CD14-positive monocyte (primary cell): Measurements from ENCODE around the gene DNAH14. TPM values are rescaled to one million over a fixed set of nuclear protein-coding genes. Genes with fewer than 3 reads are reported as not detected.

Experiments
- DNase-seq, 3 donors: peaks; one replicate each; pipeline ENCODE4 v3.0.0-alpha.2; 2011 to 2022
- H2AFZ ChIP-seq: 2 replicates; pipeline ENCODE4 v1.6.0; 2012; ENCODE audit warnings: mild to moderate bottlenecking, low read depth, low read length, inconsistent platforms; ENCODE audit not compliant: insufficient read depth, poor library complexity, severe bottlenecking
- H3K27ac ChIP-seq, 2 donors: 1 replicate in 1 of 2; 2 replicates in 1 of 2; pipeline ENCODE4 v1.5.1; 2012 to 2013; ENCODE audit warnings: low read length in 2 of 2, control low read depth in 1 of 2, inconsistent platforms in 1 of 2, low read depth in 1 of 2, mild to moderate bottlenecking in 1 of 2
- H3K27me3 ChIP-seq, 2 donors: one replicate each; pipeline versions ENCODE4 v1.6.0 to v1.6.1; 2011 to 2013; ENCODE audit warnings: low read length in 2 of 2; ENCODE audit not compliant: control insufficient read depth in 2 of 2, insufficient read depth in 2 of 2
- H3K36me3 ChIP-seq, 2 donors: replicated peaks in 1 of 2; 1 replicate in 1 of 2; 2 replicates in 1 of 2; pipeline versions ENCODE4 v1.5.1 to v1.6.1; 2012 to 2013; ENCODE audit warnings: low read length in 2 of 2, control low read depth in 1 of 2, inconsistent platforms in 1 of 2, mild to moderate bottlenecking in 1 of 2; ENCODE audit not compliant: insufficient read depth in 2 of 2, control insufficient read depth in 1 of 2
- H3K4me1 ChIP-seq, 2 donors: 1 replicate in 1 of 2; 2 replicates in 1 of 2; pipeline versions ENCODE4 v1.5.1 to v1.6.1; 2012 to 2013; ENCODE audit warnings: low read length in 2 of 2, control low read depth in 1 of 2, inconsistent platforms in 1 of 2, mild to moderate bottlenecking in 1 of 2, moderate library complexity in 1 of 2; ENCODE audit not compliant: insufficient read depth in 2 of 2, control insufficient read depth in 1 of 2
- H3K4me2 ChIP-seq: replicated peaks from 2 replicates; pipeline ENCODE3; 2012; ENCODE audit warnings: low read length, moderate library complexity, mild to moderate bottlenecking; ENCODE audit not compliant: poor library complexity, severe bottlenecking; ENCODE audit errors: extremely low read depth
- H3K4me3 ChIP-seq, 3 experiments: fragments of 200-600 bp in 1 of 3; sonication (generic) in 1 of 3; replicated peaks in 1 of 3; 1 replicate in 2 of 3; 2 replicates in 1 of 3; pipeline ENCODE4 v1.5.1; 2011 to 2013; ENCODE audit warnings: low read length in 3 of 3, mild to moderate bottlenecking in 3 of 3, control low read depth in 2 of 3, low read depth in 2 of 3, inconsistent platforms in 1 of 3, moderate library complexity in 1 of 3
- H3K79me2 ChIP-seq: 2 replicates; pipeline ENCODE4 v1.6.0; 2012; ENCODE audit warnings: mild to moderate bottlenecking, control low read depth, inconsistent platforms, low read length, moderate library complexity; ENCODE audit not compliant: insufficient read depth
- H3K9ac ChIP-seq: 2 replicates; pipeline ENCODE4 v1.6.0; 2017; ENCODE audit warnings: low read length, mild to moderate bottlenecking; ENCODE audit not compliant: insufficient read depth, poor library complexity, severe bottlenecking
- H3K9me3 ChIP-seq, 2 donors: replicated peaks in 1 of 2; 1 replicate in 1 of 2; 2 replicates in 1 of 2; pipeline versions ENCODE4 v1.5.1 to v1.6.1; 2012 to 2013; ENCODE audit warnings: low read length in 2 of 2, control low read depth in 1 of 2; ENCODE audit not compliant: control insufficient read depth in 1 of 2, insufficient read depth in 1 of 2
- H4K20me1 ChIP-seq: 2 replicates; pipeline ENCODE4 v1.6.0; 2012; ENCODE audit warnings: mild to moderate bottlenecking, low read length, control low read depth, moderate library complexity; ENCODE audit not compliant: insufficient read depth
- H3K27ac Mint-ChIP-seq, 7 donors: one replicate each; pipeline ENCODE4 v1.8.0; 2020; ENCODE audit warnings: mild to moderate bottlenecking in 7 of 7, mixed read lengths in 7 of 7, moderate library complexity in 6 of 7, inconsistent platforms in 2 of 7
- H3K27me3 Mint-ChIP-seq, 3 donors: one replicate each; pipeline ENCODE4 v1.8.0; 2021 to 2022; ENCODE audit warnings: low read depth in 3 of 3, mild to moderate bottlenecking in 3 of 3, mixed read lengths in 3 of 3, moderate library complexity in 3 of 3, inconsistent platforms in 1 of 3
- H3K36me3 Mint-ChIP-seq, 2 donors: one replicate each; pipeline ENCODE4 v1.8.0; 2020; ENCODE audit warnings: mixed read lengths in 2 of 2, inconsistent platforms in 1 of 2, mild to moderate bottlenecking in 1 of 2
- H3K4me1 Mint-ChIP-seq: one replicate; pipeline ENCODE4 v1.8.0; 2020; ENCODE audit warnings: mild to moderate bottlenecking, mixed read lengths
- H3K4me3 Mint-ChIP-seq, 2 donors: one replicate each; pipeline ENCODE4 v1.8.0; 2020; ENCODE audit warnings: mild to moderate bottlenecking in 2 of 2, mixed read lengths in 2 of 2, moderate library complexity in 1 of 2
- H3K9me3 Mint-ChIP-seq, 7 donors: one replicate each; pipeline ENCODE4 v1.8.0; 2020 to 2022; ENCODE audit warnings: mixed read lengths in 7 of 7, mild to moderate bottlenecking in 6 of 7, moderate library complexity in 6 of 7, inconsistent platforms in 2 of 7
- WGBS: methylation state at CpG from one replicate; pipeline ENCODE4 v1.1.5; 2013; ENCODE audit warnings: missing lambda C conversion rate; ENCODE audit not compliant: insufficient coverage; 5-methylcytosine and 5-hydroxymethylcytosine counted together
- intact Hi-C, 2 donors: fragments of 100-400 bp; cut with micrococcal nuclease; formaldehyde crosslinking; loops; one replicate each; pipeline versions ENCODE4 v1.15.0 to v1.15.1; 2023
- polyA plus RNA-seq, 3 donors: library from polyadenylated mRNA; depleted of rRNA in 1 of 3; unstranded in 2 of 3; stranded (reverse) in 1 of 3; fragments of 300-500 nt in 2 of 3; fragments of >200 nt in 1 of 3; fragmentation: Illumina TruSeq in 2 of 3; gene quantifications; 1 replicate in 2 of 3; 2 replicates in 1 of 3; pipeline ENCODE4 v1.2.3, GENCODE V29; 2012 to 2021
- TF ChIP-seq, protein P1 (sequence below): fragments of 200-600 bp; IDR thresholded peaks from one replicate; pipeline ENCODE4 v1.8.0; 2022; ENCODE audit warnings: antibody characterized with exemption, mild to moderate bottlenecking

DNAH14 gene
- polyA plus RNA-seq, 3 donors = 0.83 TPM; not detected in 2

- H3K4me3 Mint-ChIP-seq = no peak overlapping the region
- H3K27ac ChIP-seq = no peak overlapping the region
- no peaks in the 10 kb centered on the region for H3K36me3 Mint-ChIP-seq
- peaks cover 0 to 3% of the 10 kb centered on the region in 2 donors for H3K9me3 ChIP-seq
- peaks cover 0 to 1% (median 0%) of the 10 kb centered on the region in 3 donors for H3K27me3 Mint-ChIP-seq
- TF ChIP-seq, protein P1, sequence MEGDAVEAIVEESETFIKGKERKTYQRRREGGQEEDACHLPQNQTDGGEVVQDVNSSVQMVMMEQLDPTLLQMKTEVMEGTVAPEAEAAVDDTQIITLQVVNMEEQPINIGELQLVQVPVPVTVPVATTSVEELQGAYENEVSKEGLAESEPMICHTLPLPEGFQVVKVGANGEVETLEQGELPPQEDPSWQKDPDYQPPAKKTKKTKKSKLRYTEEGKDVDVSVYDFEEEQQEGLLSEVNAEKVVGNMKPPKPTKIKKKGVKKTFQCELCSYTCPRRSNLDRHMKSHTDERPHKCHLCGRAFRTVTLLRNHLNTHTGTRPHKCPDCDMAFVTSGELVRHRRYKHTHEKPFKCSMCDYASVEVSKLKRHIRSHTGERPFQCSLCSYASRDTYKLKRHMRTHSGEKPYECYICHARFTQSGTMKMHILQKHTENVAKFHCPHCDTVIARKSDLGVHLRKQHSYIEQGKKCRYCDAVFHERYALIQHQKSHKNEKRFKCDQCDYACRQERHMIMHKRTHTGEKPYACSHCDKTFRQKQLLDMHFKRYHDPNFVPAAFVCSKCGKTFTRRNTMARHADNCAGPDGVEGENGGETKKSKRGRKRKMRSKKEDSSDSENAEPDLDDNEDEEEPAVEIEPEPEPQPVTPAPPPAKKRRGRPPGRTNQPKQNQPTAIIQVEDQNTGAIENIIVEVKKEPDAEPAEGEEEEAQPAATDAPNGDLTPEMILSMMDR = no peak
- H4K20me1 ChIP-seq = no peaks in the 10 kb centered on the region
- H3K4me2 ChIP-seq = no peak overlapping the region
- no peaks in the 10 kb centered on the region for H3K36me3 ChIP-seq
- DNase-seq = no peak
- H3K9me3 Mint-ChIP-seq = peaks cover 0 to 3% (median 0%) of the 10 kb centered on the region in 7 donors
- no CpG with 5 or more reads among the region's 2 CpGs for WGBS
- intact Hi-C loops = no loop called here
- no peaks in the 10 kb centered on the region for H3K79me2 ChIP-seq
- H3K9ac ChIP-seq = no peak overlapping the region
- H3K4me3 ChIP-seq = no peak overlapping the region
- no peaks in the 10 kb centered on the region for H3K27me3 ChIP-seq
- no peak overlapping the region for H2AFZ ChIP-seq
- H3K4me1 Mint-ChIP-seq = no peaks in the 10 kb centered on the region
- H3K4me1 ChIP-seq = no peaks in the 10 kb centered on the region
- no peak overlapping the region for H3K27ac Mint-ChIP-seq
These were observed 120.1 kb downstream of the DNAH14 start for GRCh38 chr1:225049594-225049993.

GRCh38 chr1:225063722-225064121, 134.2 kb downstream of the DNAH14 start:
- Mint-ChIP-seq H3K4me3 (no peak overlapping the region), H3K27ac (no peak overlapping the region), H3K9me3 (peaks cover 15 to 30% (median 22%) of the 10 kb centered on the region in 7 donors), H3K4me1 (no peaks in the 10 kb centered on the region), H3K27me3 (peaks cover 0 to 5% (median 0%) of the 10 kb centered on the region in 3 donors), H3K36me3 (no peaks in the 10 kb centered on the region)
- Histone ChIP-seq H3K9ac (no peak overlapping the region), H2AFZ (no peak overlapping the region), H3K4me2 (no peak overlapping the region), H3K27ac (no peak overlapping the region), H3K27me3 (no peaks in the 10 kb centered on the region), H3K4me1 (no peaks in the 10 kb centered on the region), H4K20me1 (no peaks in the 10 kb centered on the region), H3K36me3 (no peaks in the 10 kb centered on the region), H3K9me3 (peaks cover 15% of the 10 kb centered on the region in 2 donors), H3K4me3 (no peak overlapping the region), H3K79me2 (no peaks in the 10 kb centered on the region)
- intact Hi-C loops = no loop called here
- WGBS = no CpG with 5 or more reads among the region's 2 CpGs
- DNase-seq = no peak
- TF ChIP-seq, protein P1 = no peak
